Parathyroid adenoma (tissue), 2 donors: ENCODE results near the gene BCL2L1.

ENCODE experiments used
- H2AFZ ChIP-seq: fragments of 300-600 bp; sonication (generic); one replicate; pipeline ENCODE4 v1.7.0; 2017; ENCODE audit warnings: antibody characterized with exemption, mild to moderate bottlenecking
- H3K27ac ChIP-seq: fragments of 300-600 bp; sonication (generic); one replicate; pipeline ENCODE4 v1.7.0; 2017
- H3K27me3 ChIP-seq: fragments of 300-600 bp; sonication (generic); one replicate; pipeline ENCODE4 v1.7.0; 2017; ENCODE audit warnings: low read length; ENCODE audit not compliant: control insufficient read depth, insufficient read depth
- H3K36me3 ChIP-seq: fragments of 300-600 bp; sonication (generic); one replicate; pipeline ENCODE4 v1.7.0; 2017; ENCODE audit warnings: low read length; ENCODE audit not compliant: control insufficient read depth, insufficient read depth
- H3K4me1 ChIP-seq: fragments of 300-600 bp; sonication (generic); one replicate; pipeline ENCODE4 v1.7.0; 2017; ENCODE audit warnings: control low read depth
- H3K4me2 ChIP-seq: fragments of 300-600 bp; sonication (generic); one replicate; pipeline ENCODE4 v1.7.0; 2017; ENCODE audit warnings: low read length
- H3K4me3 ChIP-seq: fragments of 300-600 bp; sonication (generic); one replicate; pipeline ENCODE4 v1.7.0; 2017; ENCODE audit warnings: low read depth, low read length
- H3K79me2 ChIP-seq: fragments of 300-600 bp; sonication (generic); one replicate; pipeline ENCODE4 v1.7.0; 2017; ENCODE audit warnings: control low read depth
- H3K9ac ChIP-seq: fragments of 300-600 bp; sonication (generic); one replicate; pipeline ENCODE4 v1.7.0; 2017; ENCODE audit warnings: mild to moderate bottlenecking
- H3K9me3 ChIP-seq: fragments of 300-600 bp; sonication (generic); one replicate; pipeline ENCODE4 v1.7.0; 2017; ENCODE audit warnings: low read length; ENCODE audit not compliant: control insufficient read depth
- TF ChIP-seq, protein P1 (sequence below): fragments of 300-600 bp; sonication (generic); IDR thresholded peaks from one replicate; pipeline ENCODE4 v1.7.0; 2017; ENCODE audit warnings: antibody characterized with exemption, mild to moderate bottlenecking
- donor health status: primary hyperparathyroidism.

Gene BCL2L1

DNA sequence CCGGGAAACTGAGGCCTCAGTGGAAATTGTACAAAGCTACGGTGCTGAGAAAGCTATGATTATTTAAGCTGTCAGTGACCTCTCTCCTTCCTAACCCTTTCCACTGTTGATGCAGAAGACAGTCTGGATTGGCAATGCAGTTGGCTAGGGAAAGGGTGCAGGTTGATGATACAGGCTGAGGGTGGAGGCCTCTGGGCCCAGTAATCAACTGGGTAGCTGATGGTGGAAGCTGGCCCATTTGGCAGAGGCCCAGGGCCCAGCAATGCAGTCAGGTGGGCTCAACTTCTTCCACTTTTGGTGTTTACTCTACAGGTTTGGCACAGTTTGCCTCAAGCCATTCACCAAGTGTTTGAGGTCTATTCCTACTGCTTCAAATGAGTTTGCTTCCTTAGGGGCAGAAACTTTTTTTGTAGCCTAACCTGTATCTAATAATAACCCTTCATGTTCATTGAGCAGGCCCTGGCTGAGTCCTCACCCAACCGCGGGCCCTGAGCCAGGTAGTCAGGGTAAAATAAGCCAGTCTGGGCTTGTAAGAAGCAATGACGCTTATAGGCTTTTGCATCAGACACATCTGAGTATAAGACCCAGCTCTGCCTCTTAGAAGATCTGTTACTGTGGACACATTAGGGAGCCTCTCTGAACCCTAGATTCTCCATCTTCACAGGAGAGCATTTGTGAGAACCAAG is 12.1 kb downstream of the BCL2L1 start:
- Histone ChIP-seq H2AFZ (no peak overlapping the region), H3K36me3 (no peaks in the 10 kb centered on the region), H3K79me2 (peaks cover 15% of the 10 kb centered on the region), H3K4me1 (peaks cover 34% of the 10 kb centered on the region), H3K27me3 (no peaks in the 10 kb centered on the region), H3K27ac (peak overlapping the region; percentile 83), H3K4me2 (no peak overlapping the region), H3K9ac (no peak overlapping the region), H3K9me3 (no peaks in the 10 kb centered on the region), H3K4me3 (no peak overlapping the region)
- TF ChIP-seq, protein P1, sequence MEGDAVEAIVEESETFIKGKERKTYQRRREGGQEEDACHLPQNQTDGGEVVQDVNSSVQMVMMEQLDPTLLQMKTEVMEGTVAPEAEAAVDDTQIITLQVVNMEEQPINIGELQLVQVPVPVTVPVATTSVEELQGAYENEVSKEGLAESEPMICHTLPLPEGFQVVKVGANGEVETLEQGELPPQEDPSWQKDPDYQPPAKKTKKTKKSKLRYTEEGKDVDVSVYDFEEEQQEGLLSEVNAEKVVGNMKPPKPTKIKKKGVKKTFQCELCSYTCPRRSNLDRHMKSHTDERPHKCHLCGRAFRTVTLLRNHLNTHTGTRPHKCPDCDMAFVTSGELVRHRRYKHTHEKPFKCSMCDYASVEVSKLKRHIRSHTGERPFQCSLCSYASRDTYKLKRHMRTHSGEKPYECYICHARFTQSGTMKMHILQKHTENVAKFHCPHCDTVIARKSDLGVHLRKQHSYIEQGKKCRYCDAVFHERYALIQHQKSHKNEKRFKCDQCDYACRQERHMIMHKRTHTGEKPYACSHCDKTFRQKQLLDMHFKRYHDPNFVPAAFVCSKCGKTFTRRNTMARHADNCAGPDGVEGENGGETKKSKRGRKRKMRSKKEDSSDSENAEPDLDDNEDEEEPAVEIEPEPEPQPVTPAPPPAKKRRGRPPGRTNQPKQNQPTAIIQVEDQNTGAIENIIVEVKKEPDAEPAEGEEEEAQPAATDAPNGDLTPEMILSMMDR: no peak

DNA sequence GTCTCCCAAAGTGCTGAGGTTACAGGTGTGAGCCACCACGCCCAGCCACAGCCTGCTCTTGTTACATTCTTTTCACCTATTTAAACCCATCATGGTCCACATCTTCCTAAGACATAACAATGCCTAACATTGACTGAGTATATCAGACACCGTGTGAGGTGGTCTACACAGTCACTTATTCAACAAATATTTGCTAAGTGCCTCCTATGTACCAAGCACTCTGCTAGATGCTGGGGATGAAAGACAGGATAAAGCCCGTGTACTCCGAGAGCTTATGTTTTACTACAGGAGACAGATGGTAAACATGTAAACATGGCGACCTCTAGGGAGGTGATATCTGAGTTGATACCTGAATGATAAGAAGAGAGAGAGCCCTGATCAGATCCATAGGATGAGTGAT is 12.7 kb downstream of the BCL2L1 start:
- Histone ChIP-seq H3K27ac (peak overlapping the region; percentile 25), H3K4me3 (no peak overlapping the region), H3K4me1 (peaks cover 34% of the 10 kb centered on the region), H3K4me2 (no peak overlapping the region), H3K36me3 (no peaks in the 10 kb centered on the region), H3K9me3 (no peaks in the 10 kb centered on the region), H3K9ac (no peak overlapping the region), H2AFZ (no peak overlapping the region), H3K79me2 (peaks cover 21% of the 10 kb centered on the region), H3K27me3 (no peaks in the 10 kb centered on the region)
- TF ChIP-seq, protein P1: no peak

DNA sequence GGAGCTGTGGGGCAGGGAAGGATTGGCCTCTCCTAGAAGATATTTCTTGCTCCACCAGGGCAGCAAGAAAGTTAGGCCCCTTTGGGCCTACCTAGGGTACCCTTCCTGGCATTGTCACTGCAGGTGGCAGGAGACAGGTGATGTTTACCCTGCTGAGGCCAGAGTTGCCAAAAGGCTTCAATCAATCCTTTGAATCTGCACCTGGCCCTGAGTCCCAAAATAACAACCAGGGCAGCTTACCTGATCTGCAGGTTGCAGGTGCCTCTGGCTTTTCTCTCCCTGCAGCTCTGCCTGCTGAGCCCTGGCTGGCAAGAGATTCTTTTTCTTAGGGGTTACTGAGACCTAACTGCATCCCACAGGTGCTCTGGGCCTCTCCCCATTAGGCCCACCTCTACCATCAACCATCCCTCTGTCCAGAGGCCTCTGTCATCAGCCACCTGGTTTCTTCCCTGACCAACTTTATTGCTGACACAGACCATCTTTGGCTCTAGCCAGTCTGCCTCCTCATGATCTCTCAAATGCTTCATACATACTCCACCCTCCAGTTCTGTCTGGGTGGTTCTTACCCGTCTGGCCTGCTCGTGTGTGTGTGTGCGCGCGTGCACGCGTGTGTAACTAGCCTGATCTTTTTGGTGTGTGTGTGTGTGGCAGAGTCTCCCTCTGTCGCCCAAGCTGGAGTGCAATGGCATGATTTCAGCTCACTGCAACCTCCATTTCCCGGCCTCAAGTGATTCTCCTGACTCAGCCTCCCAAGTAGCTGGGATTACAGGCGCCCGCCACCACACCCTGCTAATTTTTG is 13.7 kb downstream of the BCL2L1 start:
- no peaks in the 10 kb centered on the region for H3K9me3 ChIP-seq
- peaks cover 34% of the 10 kb centered on the region for H3K4me1 ChIP-seq
- peaks cover 29% of the 10 kb centered on the region for H3K79me2 ChIP-seq
- H3K4me2 ChIP-seq: no peak overlapping the region
- H3K27me3 ChIP-seq: no peaks in the 10 kb centered on the region
- TF ChIP-seq, protein P1: no peak
- H3K27ac ChIP-seq: peak overlapping the region; percentile 72
- no peak overlapping the region for H3K4me3 ChIP-seq
- H3K36me3 ChIP-seq: no peaks in the 10 kb centered on the region
- H2AFZ ChIP-seq: peak overlapping the region; percentile 21
- no peak overlapping the region for H3K9ac ChIP-seq

DNA sequence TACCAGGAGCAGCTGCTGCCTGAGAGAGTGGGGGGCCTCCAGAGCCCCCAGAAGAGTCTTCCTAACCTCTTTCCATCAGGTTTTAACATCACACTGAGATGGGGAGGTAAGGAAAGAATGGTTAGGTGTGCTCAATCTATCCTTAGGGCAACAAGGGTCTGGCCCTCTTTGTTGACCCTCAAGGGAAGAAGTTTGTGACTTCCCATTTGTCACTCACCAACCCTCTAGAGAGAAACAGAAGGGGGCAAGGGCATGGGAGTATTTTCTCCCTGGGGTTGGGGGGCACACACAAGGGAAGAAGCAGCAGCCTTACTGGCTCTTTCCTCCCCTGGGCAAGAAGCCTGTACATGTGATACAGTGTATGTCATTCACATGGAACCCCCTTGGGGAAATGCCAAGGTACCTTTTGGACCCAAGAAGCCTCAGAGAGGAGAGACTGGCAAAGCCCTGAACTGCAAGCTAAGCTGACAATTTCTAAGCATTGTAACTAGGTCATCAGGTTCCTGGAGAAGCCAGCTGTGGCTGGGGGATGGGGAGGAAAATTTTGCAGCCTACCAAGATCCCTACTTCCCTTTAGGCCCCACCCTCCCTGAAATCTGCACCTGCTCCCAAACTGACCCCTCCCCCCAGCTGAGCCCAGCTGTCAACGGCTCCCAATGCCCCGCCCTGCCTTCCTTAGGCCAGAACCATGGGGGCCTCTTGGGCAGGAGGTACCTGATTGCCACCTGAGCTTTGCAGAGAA is 14.5 kb downstream of the BCL2L1 start:
- Histone ChIP-seq H3K27ac (peak overlapping the region; percentile 72), H3K4me1 (peaks cover 34% of the 10 kb centered on the region), H3K36me3 (no peaks in the 10 kb centered on the region), H3K27me3 (no peaks in the 10 kb centered on the region), H3K4me2 (no peak overlapping the region), H3K9ac (no peak overlapping the region), H3K79me2 (peaks cover 33% of the 10 kb centered on the region), H3K9me3 (no peaks in the 10 kb centered on the region), H2AFZ (peak overlapping the region; percentile 21), H3K4me3 (no peak overlapping the region)
- TF ChIP-seq, protein P1: no peak
